Astrocyte (in vitro differentiated cells and primary cell): ENCODE data around the gene S100A14.

Source experiments
- EZH2 ChIP-seq: IDR thresholded peaks from 2 replicates; pipeline ENCODE4 v1.6.1; 2012; ENCODE audit warnings: mild to moderate bottlenecking, low read length, inconsistent platforms; ENCODE audit not compliant: insufficient read depth
- TF ChIP-seq, protein P1 (sequence below): IDR thresholded peaks from 2 replicates; pipeline ENCODE4 v1.5.1; 2011; ENCODE audit warnings: low read depth, mild to moderate bottlenecking, inconsistent platforms, low read length, moderate library complexity; ENCODE audit not compliant: insufficient read depth

DNA sequence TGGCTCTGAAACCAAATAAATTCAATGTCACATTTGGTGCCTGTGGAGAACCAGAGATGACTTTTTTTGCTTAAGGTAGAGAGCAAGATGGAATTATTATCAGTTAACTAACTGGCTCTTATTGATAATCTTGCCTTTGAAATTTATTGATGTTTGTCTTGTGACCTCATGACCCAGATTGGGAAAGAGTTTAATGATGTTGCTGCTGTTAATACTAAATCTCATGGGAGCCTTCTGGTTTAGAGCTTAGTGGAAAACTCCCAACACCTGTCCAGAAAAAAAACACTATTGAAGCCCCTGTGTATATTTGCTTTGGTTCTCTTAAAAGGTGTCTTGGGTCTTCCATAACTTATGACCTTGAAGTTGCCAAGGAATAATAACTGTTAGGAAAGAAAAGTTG lies 27.7 kb upstream of the S100A14 start:
- TF ChIP-seq, protein P1, sequence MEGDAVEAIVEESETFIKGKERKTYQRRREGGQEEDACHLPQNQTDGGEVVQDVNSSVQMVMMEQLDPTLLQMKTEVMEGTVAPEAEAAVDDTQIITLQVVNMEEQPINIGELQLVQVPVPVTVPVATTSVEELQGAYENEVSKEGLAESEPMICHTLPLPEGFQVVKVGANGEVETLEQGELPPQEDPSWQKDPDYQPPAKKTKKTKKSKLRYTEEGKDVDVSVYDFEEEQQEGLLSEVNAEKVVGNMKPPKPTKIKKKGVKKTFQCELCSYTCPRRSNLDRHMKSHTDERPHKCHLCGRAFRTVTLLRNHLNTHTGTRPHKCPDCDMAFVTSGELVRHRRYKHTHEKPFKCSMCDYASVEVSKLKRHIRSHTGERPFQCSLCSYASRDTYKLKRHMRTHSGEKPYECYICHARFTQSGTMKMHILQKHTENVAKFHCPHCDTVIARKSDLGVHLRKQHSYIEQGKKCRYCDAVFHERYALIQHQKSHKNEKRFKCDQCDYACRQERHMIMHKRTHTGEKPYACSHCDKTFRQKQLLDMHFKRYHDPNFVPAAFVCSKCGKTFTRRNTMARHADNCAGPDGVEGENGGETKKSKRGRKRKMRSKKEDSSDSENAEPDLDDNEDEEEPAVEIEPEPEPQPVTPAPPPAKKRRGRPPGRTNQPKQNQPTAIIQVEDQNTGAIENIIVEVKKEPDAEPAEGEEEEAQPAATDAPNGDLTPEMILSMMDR: no peak
- no peak for TF ChIP-seq EZH2
